HL-60 (cell line): ENCODE results near the gene PRKCI.

Source experiments
- CTCF ChIP-seq: IDR thresholded peaks from one replicate; pipeline ENCODE4 v1.5.1; 2011; ENCODE audit warnings: low read length, control low read depth, inconsistent platforms; ENCODE audit not compliant: insufficient read depth
- GABPA ChIP-seq: IDR thresholded peaks from 2 replicates; pipeline ENCODE4 v1.6.1; 2012; ENCODE audit warnings: low read depth

- TF ChIP-seq GABPA: no peak
- TF ChIP-seq CTCF: no peak
These were observed 95.7 kb downstream of the PRKCI start for GRCh38 chr3:170317954-170318353.
